H9 (cell line): ENCODE measurements around the gene NPB. TPM values are rescaled to one million over a fixed set of nuclear protein-coding genes. Genes with fewer than 3 reads are reported as not detected.

ENCODE experiments used
- DNase-seq: peaks from one replicate; pipeline ENCODE4 v3.0.0-alpha.2; 2017
- H2AFZ ChIP-seq: one replicate; pipeline ENCODE4 v1.6.1; 2013; ENCODE audit warnings: mild to moderate bottlenecking, low read length, control low read depth, moderate library complexity
- H2AK5ac ChIP-seq: 2 replicates; pipeline ENCODE4 v1.6.1; 2013; ENCODE audit warnings: low read length, control low read depth, mixed read lengths; ENCODE audit not compliant: insufficient read length
- H2BK120ac ChIP-seq: one replicate; pipeline ENCODE4 v1.6.1; 2013; ENCODE audit warnings: low read depth, mild to moderate bottlenecking, low read length, control low read depth, inconsistent platforms; ENCODE audit not compliant: poor library complexity, severe bottlenecking
- H2BK12ac ChIP-seq: 2 replicates; pipeline ENCODE4 v1.6.1; 2013; ENCODE audit warnings: low read length, control low read depth, mixed read lengths, low read depth; ENCODE audit not compliant: insufficient read length
- H2BK15ac ChIP-seq: 2 replicates; pipeline ENCODE4 v1.6.1; 2013; ENCODE audit warnings: low read depth, low read length, control low read depth
- H2BK20ac ChIP-seq: one replicate; pipeline ENCODE4 v1.6.1; 2013; ENCODE audit warnings: low read depth, mild to moderate bottlenecking, low read length, control low read depth, inconsistent platforms; ENCODE audit not compliant: poor library complexity, severe bottlenecking
- H2BK5ac ChIP-seq: 2 replicates; pipeline ENCODE4 v1.6.1; 2013; ENCODE audit warnings: low read length, control low read depth, mixed read lengths; ENCODE audit not compliant: insufficient read length
- H3K14ac ChIP-seq: 2 replicates; pipeline ENCODE4 v1.6.1; 2013; ENCODE audit warnings: low read length, control low read depth; ENCODE audit not compliant: insufficient read depth
- H3K18ac ChIP-seq: 2 replicates; pipeline ENCODE4 v1.6.1; 2013; ENCODE audit warnings: low read depth, mild to moderate bottlenecking, mixed read lengths, low read length, control low read depth; ENCODE audit not compliant: insufficient read length
- H3K23ac ChIP-seq: 2 replicates; pipeline ENCODE4 v1.6.1; 2013; ENCODE audit warnings: low read length, control low read depth, mixed read lengths, low read depth; ENCODE audit not compliant: insufficient read length
- H3K23me2 ChIP-seq: 2 replicates; pipeline ENCODE4 v1.6.1; 2013; ENCODE audit warnings: low read depth, mild to moderate bottlenecking, mixed read lengths, low read length, control low read depth; ENCODE audit not compliant: insufficient read length, poor library complexity, severe bottlenecking
- H3K27ac ChIP-seq: 2 replicates; pipeline ENCODE4 v1.5.1; 2013; ENCODE audit warnings: low read length, control low read depth, mixed read lengths, low read depth; ENCODE audit not compliant: insufficient read length
- H3K27me3 ChIP-seq: 2 replicates; pipeline ENCODE4 v1.6.1; 2013; ENCODE audit warnings: low read length, control low read depth, inconsistent platforms; ENCODE audit not compliant: insufficient read depth
- H3K4ac ChIP-seq: 2 replicates; pipeline ENCODE4 v1.6.1; 2013; ENCODE audit warnings: low read depth, mild to moderate bottlenecking, control low read depth, inconsistent platforms, low read length, moderate library complexity
- H3K4me1 ChIP-seq: 2 replicates; pipeline ENCODE4 v1.6.1; 2013; ENCODE audit warnings: low read length, control low read depth, inconsistent platforms; ENCODE audit not compliant: insufficient read depth
- H3K4me2 ChIP-seq: 2 replicates; pipeline ENCODE4 v1.6.1; 2013; ENCODE audit warnings: low read length, control low read depth, mixed read lengths; ENCODE audit not compliant: insufficient read length, insufficient read depth
- H3K56ac ChIP-seq: 2 replicates; pipeline ENCODE4 v1.6.1; 2013; ENCODE audit warnings: low read depth, mild to moderate bottlenecking, mixed read lengths, low read length, control low read depth; ENCODE audit not compliant: insufficient read length
- H3K79me1 ChIP-seq: 2 replicates; pipeline ENCODE4 v1.6.1; 2013; ENCODE audit warnings: low read depth, mild to moderate bottlenecking, moderate library complexity, low read length, control low read depth, inconsistent platforms; ENCODE audit not compliant: insufficient read depth, poor library complexity, severe bottlenecking
- H3K79me2 ChIP-seq: 2 replicates; pipeline ENCODE4 v1.6.1; 2013; ENCODE audit warnings: low read length, control low read depth, inconsistent platforms; ENCODE audit not compliant: insufficient read depth
- H3K9ac ChIP-seq: 2 replicates; pipeline ENCODE4 v1.6.1; 2013; ENCODE audit warnings: low read length, control low read depth, mixed read lengths; ENCODE audit not compliant: insufficient read length; ENCODE audit errors: extremely low read depth
- H3K9me3 ChIP-seq: one replicate; pipeline ENCODE4 v1.6.1; 2013; ENCODE audit warnings: low read depth, low read length, inconsistent platforms; ENCODE audit not compliant: control insufficient read depth
- H3T11ph ChIP-seq: one replicate; pipeline ENCODE4 v1.6.1; 2013; ENCODE audit warnings: mild to moderate bottlenecking, low read length, control low read depth, inconsistent platforms
- H4K20me1 ChIP-seq: one replicate; pipeline ENCODE4 v1.6.1; 2013; ENCODE audit not compliant: control insufficient read depth, insufficient read length, insufficient read depth
- H4K5ac ChIP-seq: 2 replicates; pipeline ENCODE4 v1.6.1; 2013; ENCODE audit warnings: low read depth, mild to moderate bottlenecking, mixed read lengths, low read length, control low read depth; ENCODE audit not compliant: insufficient read length
- H4K8ac ChIP-seq: replicated peaks from 2 replicates; pipeline ENCODE4 v1.6.1; 2013; ENCODE audit warnings: low read length, control low read depth, mixed read lengths, low read depth; ENCODE audit not compliant: insufficient read length
- H4K91ac ChIP-seq: 2 replicates; pipeline ENCODE4 v1.6.1; 2013; ENCODE audit warnings: low read depth, mild to moderate bottlenecking, moderate library complexity, mixed read lengths, low read length, control low read depth; ENCODE audit not compliant: insufficient read length
- H3K27ac Mint-ChIP-seq, 3 experiments: 2 replicates in 2 of 3; 3 replicates in 1 of 3; pipeline ENCODE4 v1.8.0; 2020 to 2021; ENCODE audit warnings: mixed read lengths in 3 of 3, mild to moderate bottlenecking in 1 of 3, moderate library complexity in 1 of 3
- H3K27me3 Mint-ChIP-seq: 2 replicates; pipeline ENCODE4 v1.8.0; 2021; ENCODE audit warnings: low read depth, mild to moderate bottlenecking, moderate library complexity, mixed read lengths
- H3K36me3 Mint-ChIP-seq, 3 experiments: 2 replicates in 2 of 3; 3 replicates in 1 of 3; pipeline ENCODE4 v1.8.0; 2020 to 2021; ENCODE audit warnings: low read depth in 3 of 3, mixed read lengths in 3 of 3; ENCODE audit not compliant: insufficient read depth in 1 of 3
- H3K4me1 Mint-ChIP-seq, 2 experiments: 2 replicates each; pipeline ENCODE4 v1.8.0; 2020; ENCODE audit warnings: mixed read lengths in 2 of 2
- H3K4me3 Mint-ChIP-seq, 2 experiments: 2 replicates in 1 of 2; 3 replicates in 1 of 2; pipeline ENCODE4 v1.8.0; 2020 to 2021; ENCODE audit warnings: mild to moderate bottlenecking in 2 of 2, mixed read lengths in 2 of 2, moderate library complexity in 1 of 2
- H3K9me3 Mint-ChIP-seq, 2 experiments: 2 replicates in 1 of 2; 3 replicates in 1 of 2; pipeline ENCODE4 v1.8.0; 2020; ENCODE audit warnings: mild to moderate bottlenecking in 2 of 2, mixed read lengths in 2 of 2, moderate library complexity in 1 of 2
- WGBS: extraction: QIAGEN DNeasy Blood & Tissue Kit; methylation state at CpG from one replicate; pipeline ENCODE4 v1.1.7; 2013; ENCODE audit warnings: missing lambda C conversion rate, low lambda C conversion rate, mixed read lengths; ENCODE audit not compliant: insufficient read length; ENCODE audit errors: extremely low coverage; 5-methylcytosine and 5-hydroxymethylcytosine counted together
- total RNA-seq: library from RNA; stranded (reverse); gene quantifications from 2 replicates; pipeline ENCODE4 v1.2.1, GENCODE V29; 2021
- TF ChIP-seq, protein P1 (sequence below): fragments of 200-600 bp; sonication (generic); conservative IDR thresholded peaks from 3 replicates; pipeline ENCODE4 v1.8.0; 2021; ENCODE audit warnings: antibody characterized with exemption, mild to moderate bottlenecking

NPB gene
- total RNA-seq, 1 experiment from 2014 or later: 2.1 TPM

DNA sequence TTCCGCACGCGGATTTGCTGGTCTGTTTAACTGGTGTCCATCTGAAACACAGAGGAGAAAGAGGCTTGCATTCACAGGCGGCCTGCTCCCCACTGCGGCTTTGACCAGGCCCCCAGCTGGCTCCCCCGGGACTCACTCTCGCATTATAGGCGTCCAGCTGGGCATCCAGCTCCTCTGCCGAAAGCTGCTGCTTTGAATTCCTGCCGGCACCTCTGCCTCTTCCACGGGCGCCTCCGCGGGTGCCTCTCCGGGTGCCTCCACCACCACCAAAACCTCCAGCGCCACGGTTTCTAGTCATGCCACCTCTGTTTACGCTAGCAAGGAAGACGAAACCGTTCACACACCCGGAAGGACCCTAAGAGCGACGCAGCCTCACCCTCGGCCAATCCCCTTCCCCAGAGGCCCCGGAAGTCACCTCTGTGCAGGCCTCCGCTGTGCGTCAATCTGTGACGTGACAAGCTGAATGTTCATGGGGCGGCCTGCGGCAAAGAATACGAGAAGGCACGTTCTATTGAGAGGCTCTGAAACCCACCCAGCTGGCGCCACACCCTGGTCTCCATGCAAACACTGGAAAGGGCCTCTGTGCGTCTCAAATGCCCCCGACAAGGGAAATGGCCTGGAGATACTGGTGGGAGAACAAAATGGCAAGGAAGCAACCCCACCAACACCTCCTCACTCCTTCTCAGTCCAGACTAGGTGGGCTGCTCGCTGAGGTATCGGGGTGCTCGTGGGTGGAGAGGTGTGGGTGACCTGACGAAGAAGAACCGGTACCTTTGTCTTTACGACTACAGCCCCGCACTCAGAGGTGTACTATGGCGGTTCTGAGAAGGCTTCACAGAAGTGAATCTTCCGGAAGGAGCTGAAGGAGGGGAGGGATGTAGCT is 13.7 kb upstream of the NPB start:
- Histone ChIP-seq H2BK5ac (no peak overlapping the region), H4K8ac (no peak overlapping the region), H3K4me2 (no peak overlapping the region), H4K5ac (no peak overlapping the region), H2BK20ac (no peak overlapping the region), H3K4me1 (no peaks in the 10 kb centered on the region), H3K23ac (no peak overlapping the region), H3K79me1 (peaks cover 24% of the 10 kb centered on the region), H3K18ac (no peak overlapping the region), H3K56ac (no peak overlapping the region), H3K4ac (no peak overlapping the region), H3K9ac (no peak overlapping the region), H3K79me2 (peaks cover 17% of the 10 kb centered on the region; the same call in 1 of the 2 replicates), H2BK15ac (no peak overlapping the region), H3K23me2 (peaks cover 7% of the 10 kb centered on the region), H2AFZ (no peak overlapping the region), H3T11ph (no peak overlapping the region), H3K27me3 (no peaks in the 10 kb centered on the region), H3K14ac (no peak overlapping the region), H3K9me3 (no peaks in the 10 kb centered on the region), H3K27ac (no peak overlapping the region), H4K91ac (no peak overlapping the region), H4K20me1 (no peaks in the 10 kb centered on the region), H2BK12ac (no peak overlapping the region), H2AK5ac (no peak overlapping the region), H2BK120ac (no peak overlapping the region)
- WGBS: no CpG with 5 or more reads among the region's 44 CpGs
- Mint-ChIP-seq H3K27me3 (0 out of 2 replicates have a peak, but pooled peaks cover 1% of the 10 kb centered on the region), H3K27ac (peak overlapping the region in 1 of 3 experiments; percentile 45; a peak in 2 of 7 replicates), H3K4me3 (peak overlapping the region; percentile 89 to 92; a peak in 4 of 5 replicates), H3K9me3 (no peaks in the 10 kb centered on the region), H3K4me1 (peaks cover 3 to 16% of the 10 kb centered on the region in 2 experiments; a peak in 3 of 4 replicates), H3K36me3 (peaks cover 49 to 74% (median 64%) of the 10 kb centered on the region in 3 experiments)
- peak; percentile 30 for DNase-seq
- TF ChIP-seq, protein P1, sequence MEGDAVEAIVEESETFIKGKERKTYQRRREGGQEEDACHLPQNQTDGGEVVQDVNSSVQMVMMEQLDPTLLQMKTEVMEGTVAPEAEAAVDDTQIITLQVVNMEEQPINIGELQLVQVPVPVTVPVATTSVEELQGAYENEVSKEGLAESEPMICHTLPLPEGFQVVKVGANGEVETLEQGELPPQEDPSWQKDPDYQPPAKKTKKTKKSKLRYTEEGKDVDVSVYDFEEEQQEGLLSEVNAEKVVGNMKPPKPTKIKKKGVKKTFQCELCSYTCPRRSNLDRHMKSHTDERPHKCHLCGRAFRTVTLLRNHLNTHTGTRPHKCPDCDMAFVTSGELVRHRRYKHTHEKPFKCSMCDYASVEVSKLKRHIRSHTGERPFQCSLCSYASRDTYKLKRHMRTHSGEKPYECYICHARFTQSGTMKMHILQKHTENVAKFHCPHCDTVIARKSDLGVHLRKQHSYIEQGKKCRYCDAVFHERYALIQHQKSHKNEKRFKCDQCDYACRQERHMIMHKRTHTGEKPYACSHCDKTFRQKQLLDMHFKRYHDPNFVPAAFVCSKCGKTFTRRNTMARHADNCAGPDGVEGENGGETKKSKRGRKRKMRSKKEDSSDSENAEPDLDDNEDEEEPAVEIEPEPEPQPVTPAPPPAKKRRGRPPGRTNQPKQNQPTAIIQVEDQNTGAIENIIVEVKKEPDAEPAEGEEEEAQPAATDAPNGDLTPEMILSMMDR: no peak
